DMS153 treated with DMSO at 0.1 percent for 48 hours (cell line): ENCODE results near the gene HTT-AS.

Experiments
- DNase-seq: peaks from one replicate; lab custom pipeline; 2025; ENCODE audit not compliant: unreplicated experiment; lab: John Stamatoyannopoulos, UW

The HTT-AS gene

GRCh38 chr4:3030566-3031356 lies 43.6 kb downstream of the HTT-AS start:
- DNase-seq, result no peak

DNA sequence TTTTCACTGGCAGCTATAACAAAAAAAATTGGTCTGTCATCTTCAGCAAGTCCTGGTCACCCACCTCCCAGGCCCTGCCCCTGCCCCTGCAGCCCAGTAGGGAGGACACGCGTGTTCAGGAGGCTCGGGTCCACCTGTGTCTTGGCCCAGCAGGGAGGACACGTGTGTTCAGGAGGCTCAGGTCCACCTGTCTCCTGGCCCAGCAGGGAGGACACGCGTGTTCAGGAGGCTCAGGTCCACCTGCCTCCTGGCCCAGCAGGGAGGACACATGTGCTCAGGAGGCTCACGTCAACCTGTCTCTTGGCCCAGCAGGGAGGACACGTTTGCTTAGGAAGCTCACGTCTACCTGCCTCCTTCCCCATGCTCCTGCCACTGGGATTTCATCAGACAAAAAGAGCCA lies 44.9 kb downstream of the HTT-AS start:
- DNase-seq, result no peak

GRCh38 chr4:3026540-3026939 lies 47.8 kb downstream of the HTT-AS start:
- no peak for DNase-seq

DNA sequence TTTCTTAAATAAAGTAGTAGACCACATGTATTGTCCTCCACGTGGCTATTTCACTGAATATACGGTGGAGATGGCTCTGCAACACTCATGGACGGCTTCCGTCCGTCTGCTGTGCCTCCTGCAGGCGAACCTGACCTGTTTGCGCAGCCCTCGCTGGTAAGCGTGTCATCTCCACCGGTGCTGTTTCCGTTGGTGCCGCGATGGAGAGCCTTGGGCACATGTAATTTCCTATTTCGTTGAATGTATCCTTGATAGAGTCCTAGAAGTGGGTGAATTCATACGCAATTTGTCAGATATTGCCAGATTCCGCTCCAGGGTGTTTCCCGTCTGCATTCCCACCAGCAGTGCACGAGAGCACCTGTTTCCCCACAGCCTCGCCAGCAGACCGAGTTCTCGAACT lies 48.5 kb downstream of the HTT-AS start:
- DNase-seq, result no peak

GRCh38 chr4:3022651-3023050 lies 51.7 kb downstream of the HTT-AS start:
- no peak for DNase-seq

GRCh38 chr4:3022112-3022511 lies 52.2 kb downstream of the HTT-AS start:
- DNase-seq, result no peak

DNA sequence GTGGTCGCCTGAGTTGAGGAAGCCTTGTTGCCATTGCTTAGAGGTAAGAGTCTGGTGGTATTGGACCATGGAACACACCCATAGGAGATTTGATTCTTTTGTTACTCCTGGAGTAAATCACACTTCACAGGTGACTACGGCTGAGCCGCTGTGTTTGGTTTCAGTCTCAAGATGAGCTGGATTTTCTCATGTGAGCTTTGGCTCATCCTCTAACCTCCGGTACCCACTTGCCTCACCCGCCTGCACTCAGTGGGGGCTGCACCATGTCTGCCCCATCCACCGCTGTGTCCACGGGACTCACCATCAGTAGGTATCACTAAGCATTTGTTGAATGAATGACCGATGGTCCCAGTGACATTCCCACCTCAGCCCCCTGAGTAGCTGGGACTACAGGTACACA lies 52.7 kb downstream of the HTT-AS start:
- no peak for DNase-seq

GRCh38 chr4:3021127-3021526 lies 53.2 kb downstream of the HTT-AS start:
- no peak for DNase-seq

DNA sequence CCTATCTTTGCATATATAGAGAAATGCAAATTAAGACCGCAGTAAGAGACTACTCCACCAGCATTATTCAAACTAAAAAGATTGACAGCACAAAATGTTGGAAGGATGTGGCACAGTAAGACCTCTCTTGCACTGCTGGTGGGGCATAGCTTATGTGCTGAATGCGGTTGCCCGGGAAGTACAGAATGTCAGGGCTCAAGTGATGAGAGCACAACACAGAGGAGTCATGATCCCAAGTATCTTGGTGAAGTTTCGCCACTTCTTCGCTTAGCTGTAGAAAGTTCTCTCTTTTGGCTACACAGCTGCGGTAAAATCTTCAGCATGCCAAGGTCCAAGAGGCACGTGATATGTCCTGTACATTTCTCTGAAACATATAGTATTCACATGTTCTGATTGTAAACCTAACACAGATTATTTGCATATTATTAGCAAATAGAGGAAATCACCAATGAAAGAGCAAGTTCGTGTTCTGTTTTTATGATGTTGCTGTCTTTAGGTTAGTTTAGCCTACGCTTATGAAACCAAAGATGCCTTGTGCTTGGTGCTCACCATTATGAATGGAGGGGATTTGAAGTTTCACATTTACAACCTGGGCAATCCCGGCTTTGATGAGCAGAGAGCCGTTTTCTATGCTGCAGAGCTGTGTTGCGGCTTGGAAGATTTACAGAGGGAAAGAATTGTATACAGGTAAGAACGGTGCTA lies 55.0 kb downstream of the HTT-AS start:
- no peak for DNase-seq

DNA sequence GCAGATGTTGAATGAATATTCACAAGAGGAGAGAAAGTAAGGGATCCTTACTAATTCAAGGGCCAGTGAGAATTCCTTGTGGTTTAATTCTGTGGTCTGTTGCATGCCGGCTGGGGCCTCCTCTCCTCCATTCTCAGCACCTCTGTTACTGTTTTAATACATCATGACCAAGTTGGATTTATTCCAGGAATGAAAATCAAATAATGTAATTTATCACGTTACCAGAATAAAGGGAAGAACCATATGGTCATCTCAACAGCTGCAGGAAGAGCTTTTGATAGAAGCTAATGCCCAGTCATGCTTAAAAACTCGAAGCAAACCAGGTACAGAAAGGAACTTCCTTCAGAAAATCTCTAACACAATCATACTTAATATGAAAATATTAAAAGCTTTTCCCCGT lies 56.8 kb downstream of the HTT-AS start:
- no peak for DNase-seq

DNA sequence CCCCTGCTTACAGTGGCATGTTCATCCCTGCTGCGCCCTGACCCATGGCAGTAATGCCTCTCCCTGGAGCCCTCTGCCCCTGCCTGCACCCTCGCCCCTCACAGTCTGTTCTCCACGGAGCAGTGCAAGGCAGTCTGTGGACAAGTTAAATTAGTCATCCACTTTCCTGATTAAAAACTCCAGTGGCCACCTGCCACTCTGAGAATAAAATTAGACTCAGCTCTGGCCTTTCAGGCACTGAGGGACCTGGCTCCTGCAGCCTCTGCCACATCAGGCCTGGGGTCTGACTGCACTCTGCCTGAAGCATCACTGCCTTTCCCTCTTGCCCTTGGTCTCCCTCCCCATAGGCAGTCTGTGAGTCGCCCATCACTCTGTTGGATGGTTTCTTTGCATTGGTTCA lies 57.4 kb downstream of the HTT-AS start:
- no peak for DNase-seq

DNA sequence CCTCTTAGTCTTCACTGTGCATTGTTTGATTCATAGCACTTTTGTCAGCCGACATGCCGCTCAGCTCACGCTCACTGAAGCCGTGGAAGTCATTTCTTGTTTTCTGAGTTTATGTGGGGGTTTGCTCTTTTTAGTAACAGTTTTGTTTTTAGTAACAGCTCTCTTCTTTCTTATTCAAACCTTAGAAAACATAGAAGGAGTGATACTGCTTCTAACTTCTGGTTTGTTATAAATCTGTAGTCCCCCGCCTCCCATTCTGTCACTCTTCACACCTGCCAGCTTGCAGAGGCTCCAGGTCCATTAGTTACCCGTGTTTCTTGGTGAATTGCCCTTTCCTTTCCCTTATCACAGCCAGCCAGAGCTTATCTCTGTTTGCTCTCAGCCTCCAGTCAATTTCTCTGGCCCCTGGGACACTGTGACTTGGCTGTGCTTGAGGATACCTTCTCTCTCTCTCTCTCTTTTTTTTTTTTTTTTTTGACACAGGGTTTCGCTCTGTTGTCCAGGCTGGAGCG lies 60.4 kb downstream of the HTT-AS start:
- no peak for DNase-seq
